Neural progenitor cell (in vitro differentiated cells): Measurements from ENCODE around the gene PLD6. TPM values are rescaled to one million over a fixed set of nuclear protein-coding genes. Genes with fewer than 3 reads are reported as not detected.
"Not testable (repeated sequence)": the region's sequence is repeated elsewhere in the genome, so short reads cannot be mapped to it uniquely, and the experiment has no call there.

Experiments
- DNase-seq: peaks from one replicate; pipeline ENCODE4 v3.0.0-alpha.2; 2016; ENCODE audit warnings: low spot score
- H2AFZ ChIP-seq: fragments of 200-600 bp; sonication (generic); replicated peaks from 2 replicates; pipeline ENCODE4 v1.6.1; 2016; ENCODE audit warnings: antibody characterized with exemption
- H3F3A ChIP-seq: fragments of 200-600 bp; sonication (generic); 2 replicates; pipeline ENCODE4 v1.6.1; 2016; ENCODE audit warnings: antibody characterized with exemption, low read depth
- H3K27ac ChIP-seq: fragments of 200-600 bp; sonication (generic); 2 replicates; pipeline ENCODE4 v1.5.1; 2016; ENCODE audit warnings: mild to moderate bottlenecking
- H3K27me3 ChIP-seq: fragments of 200-600 bp; sonication (generic); 2 replicates; pipeline ENCODE4 v1.6.1; 2016; ENCODE audit warnings: mild to moderate bottlenecking, moderate library complexity
- H3K36me3 ChIP-seq: fragments of 200-600 bp; sonication (generic); 2 replicates; pipeline ENCODE4 v1.5.1; 2016
- H3K4me1 ChIP-seq: fragments of 200-600 bp; sonication (generic); 2 replicates; pipeline ENCODE4 v1.6.1; 2016; ENCODE audit warnings: mixed run types
- H3K4me2 ChIP-seq: fragments of 200-600 bp; sonication (generic); 2 replicates; pipeline ENCODE4 v1.6.1; 2016
- H3K4me3 ChIP-seq: fragments of 200-600 bp; sonication (generic); 2 replicates; pipeline ENCODE4 v1.5.1; 2016
- H3K79me2 ChIP-seq: fragments of 200-600 bp; sonication (generic); 2 replicates; pipeline ENCODE4 v1.6.1; 2016; ENCODE audit warnings: low read depth
- H3K9ac ChIP-seq: fragments of 200-600 bp; sonication (generic); 2 replicates; pipeline ENCODE4 v1.6.1; 2016
- H3K9me3 ChIP-seq: fragments of 200-600 bp; sonication (generic); 2 replicates; pipeline ENCODE4 v1.5.1; 2016; ENCODE audit warnings: low read depth
- H4K20me1 ChIP-seq: fragments of 200-600 bp; sonication (generic); 2 replicates; pipeline ENCODE4 v1.6.1; 2016; ENCODE audit warnings: low read depth
- H3K27ac Mint-ChIP-seq: 3 replicates; pipeline ENCODE4 v1.8.0; 2021; ENCODE audit warnings: mixed read lengths
- H3K27me3 Mint-ChIP-seq: 2 replicates; pipeline ENCODE4 v1.8.0; 2022; ENCODE audit warnings: low read depth, mild to moderate bottlenecking, inconsistent platforms, moderate library complexity, mixed read lengths; ENCODE audit not compliant: insufficient read depth
- H3K36me3 Mint-ChIP-seq: 3 replicates; pipeline ENCODE4 v1.8.0; 2021; ENCODE audit warnings: mixed read lengths
- H3K4me1 Mint-ChIP-seq: 3 replicates; pipeline ENCODE4 v1.8.0; 2021; ENCODE audit warnings: mixed read lengths
- H3K4me3 Mint-ChIP-seq: 3 replicates; pipeline ENCODE4 v1.8.0; 2021; ENCODE audit warnings: mild to moderate bottlenecking, moderate library complexity, mixed read lengths
- H3K9me3 Mint-ChIP-seq: 3 replicates; pipeline ENCODE4 v1.8.0; 2020; ENCODE audit warnings: mixed read lengths
- EZH2 ChIP-seq: fragments of 200-600 bp; sonication (generic); IDR thresholded peaks from 2 replicates; pipeline ENCODE4 v1.6.1; 2017; ENCODE audit warnings: antibody characterized with exemption, mild to moderate bottlenecking, moderate library complexity
- EZH2phosphoT487 ChIP-seq: fragments of 200-600 bp; sonication (generic); IDR thresholded peaks from 2 replicates; pipeline ENCODE4 v1.6.1; 2017; ENCODE audit warnings: antibody characterized with exemption
- total RNA-seq: library from RNA; depleted of rRNA; stranded (reverse); fragments of >200 nt; gene quantifications from 2 replicates; pipeline ENCODE4 v1.2.3, GENCODE V29; 2015; ENCODE audit warnings: low replicate concordance
- TF ChIP-seq, protein P1 (sequence below): fragments of 200-600 bp; sonication (generic); IDR thresholded peaks from 2 replicates; pipeline ENCODE4 v1.5.1; 2017; ENCODE audit warnings: antibody characterized with exemption, mild to moderate bottlenecking

PLD6 gene, protein sequence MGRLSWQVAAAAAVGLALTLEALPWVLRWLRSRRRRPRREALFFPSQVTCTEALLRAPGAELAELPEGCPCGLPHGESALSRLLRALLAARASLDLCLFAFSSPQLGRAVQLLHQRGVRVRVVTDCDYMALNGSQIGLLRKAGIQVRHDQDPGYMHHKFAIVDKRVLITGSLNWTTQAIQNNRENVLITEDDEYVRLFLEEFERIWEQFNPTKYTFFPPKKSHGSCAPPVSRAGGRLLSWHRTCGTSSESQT
- total RNA-seq = 0.22 and 1.2 TPM in 2 replicates

DNA sequence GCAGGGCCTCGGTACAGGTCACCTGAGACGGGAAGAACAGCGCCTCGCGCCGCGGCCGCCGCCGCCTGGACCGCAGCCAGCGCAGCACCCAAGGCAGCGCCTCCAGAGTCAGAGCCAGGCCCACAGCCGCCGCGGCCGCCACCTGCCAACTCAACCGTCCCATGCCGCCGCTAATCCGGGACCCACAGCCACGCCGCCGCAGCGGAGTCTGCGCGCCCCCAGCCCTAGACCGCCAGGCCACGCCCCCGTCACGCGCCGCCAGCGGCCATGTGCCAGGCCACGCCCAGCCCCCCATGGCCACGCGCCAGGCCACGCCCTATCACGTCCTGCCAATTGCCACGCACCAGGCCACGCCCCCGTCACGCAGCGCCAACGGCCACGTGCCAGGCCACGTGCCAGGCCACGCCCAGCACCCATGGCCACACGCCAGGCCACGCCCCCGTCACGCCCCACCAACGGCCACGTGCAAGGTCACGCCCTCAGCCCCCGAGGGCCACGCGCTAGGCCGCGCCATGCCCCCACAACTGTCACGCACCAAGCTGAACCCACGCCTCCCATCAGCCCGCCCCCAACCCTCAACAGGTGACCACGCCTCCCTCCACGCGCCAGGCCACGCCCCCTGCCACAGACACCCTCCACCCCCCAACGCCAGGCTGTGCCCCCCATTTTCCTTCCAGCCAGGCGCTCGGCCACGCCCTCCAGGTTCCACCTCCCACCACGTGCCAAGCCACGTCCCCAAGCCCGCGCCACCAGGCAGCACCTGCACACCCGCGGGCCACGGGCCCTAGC, at the start of gene PLD6:
Gene PLD6 (minus strand): TSS at position 210 of the 789 bp plus-strand sequence. CDS start 47 bp downstream, at position 163.
- Histone ChIP-seq H4K20me1 (no peaks in the 10 kb centered on the region), H3K4me1 (no peaks in the 10 kb centered on the region), H3K36me3 (no peaks in the 10 kb centered on the region), H3F3A (no peaks in the 10 kb centered on the region), H3K4me2 (no peak within 1 kb of the TSS), H3K4me3 (no peak within 1 kb of the TSS), H3K27ac (no peak within 1 kb of the TSS), H2AFZ (no peak within 1 kb of the TSS), H3K27me3 (no peaks in the 10 kb centered on the region), H3K79me2 (no peaks in the 10 kb centered on the region), H3K9me3 (no peaks in the 10 kb centered on the region), H3K9ac (no peak within 1 kb of the TSS)
- no peak within 1 kb of the TSS for H3K27ac Mint-ChIP-seq
- no peak within 1 kb of the TSS for H3K4me3 Mint-ChIP-seq
- TF ChIP-seq EZH2 = no peak
- no peak for TF ChIP-seq EZH2phosphoT487
- TF ChIP-seq, protein P1, sequence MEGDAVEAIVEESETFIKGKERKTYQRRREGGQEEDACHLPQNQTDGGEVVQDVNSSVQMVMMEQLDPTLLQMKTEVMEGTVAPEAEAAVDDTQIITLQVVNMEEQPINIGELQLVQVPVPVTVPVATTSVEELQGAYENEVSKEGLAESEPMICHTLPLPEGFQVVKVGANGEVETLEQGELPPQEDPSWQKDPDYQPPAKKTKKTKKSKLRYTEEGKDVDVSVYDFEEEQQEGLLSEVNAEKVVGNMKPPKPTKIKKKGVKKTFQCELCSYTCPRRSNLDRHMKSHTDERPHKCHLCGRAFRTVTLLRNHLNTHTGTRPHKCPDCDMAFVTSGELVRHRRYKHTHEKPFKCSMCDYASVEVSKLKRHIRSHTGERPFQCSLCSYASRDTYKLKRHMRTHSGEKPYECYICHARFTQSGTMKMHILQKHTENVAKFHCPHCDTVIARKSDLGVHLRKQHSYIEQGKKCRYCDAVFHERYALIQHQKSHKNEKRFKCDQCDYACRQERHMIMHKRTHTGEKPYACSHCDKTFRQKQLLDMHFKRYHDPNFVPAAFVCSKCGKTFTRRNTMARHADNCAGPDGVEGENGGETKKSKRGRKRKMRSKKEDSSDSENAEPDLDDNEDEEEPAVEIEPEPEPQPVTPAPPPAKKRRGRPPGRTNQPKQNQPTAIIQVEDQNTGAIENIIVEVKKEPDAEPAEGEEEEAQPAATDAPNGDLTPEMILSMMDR = no peak
- DNase-seq = no peak
- no peaks in the 10 kb centered on the region for H3K9me3 Mint-ChIP-seq
- no peaks in the 10 kb centered on the region for H3K27me3 Mint-ChIP-seq
- H3K36me3 Mint-ChIP-seq = no peaks in the 10 kb centered on the region
- peaks cover 3% of the 10 kb centered on the region for H3K4me1 Mint-ChIP-seq

GRCh38 chr17:17255689-17256088, 49.6 kb upstream of the PLD6 start:
- not testable (repeated sequence) for H3K9me3 Mint-ChIP-seq, H3K4me2 ChIP-seq, H3K27me3 ChIP-seq, H3K4me1 Mint-ChIP-seq, H3K79me2 ChIP-seq, H2AFZ ChIP-seq, DNase-seq, H3K27ac Mint-ChIP-seq, H3F3A ChIP-seq, H3K9ac ChIP-seq, H3K27ac ChIP-seq, H3K4me3 ChIP-seq, H3K4me3 Mint-ChIP-seq, H3K27me3 Mint-ChIP-seq, H3K36me3 ChIP-seq, H3K4me1 ChIP-seq, H3K9me3 ChIP-seq, H4K20me1 ChIP-seq
- peaks cover 45% of the 10 kb centered on the region for H3K36me3 Mint-ChIP-seq

DNA sequence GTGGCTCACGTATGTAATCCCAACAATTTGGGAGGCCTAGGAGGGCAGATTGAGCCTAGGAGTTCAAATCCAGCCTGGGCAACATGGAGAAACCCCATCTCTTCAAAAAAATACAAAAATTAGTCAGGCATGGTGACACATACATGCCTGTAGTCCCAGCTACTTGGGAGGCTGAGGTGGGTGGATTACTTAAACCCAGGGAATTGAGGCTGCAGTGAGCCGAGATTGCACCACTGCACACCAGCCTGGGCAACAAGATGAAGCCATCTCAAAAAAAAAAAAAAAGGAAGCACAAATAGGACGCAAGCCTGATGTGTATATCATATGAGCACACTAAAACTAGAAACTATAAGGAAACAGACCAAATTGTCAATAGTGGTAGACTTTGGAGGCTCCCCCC, 47.9 kb upstream of the PLD6 start:
- H3K27ac ChIP-seq = no peak overlapping the region
- TF ChIP-seq, protein P1 = no peak
- TF ChIP-seq EZH2phosphoT487 (no peak), EZH2 (no peak)
- no peak overlapping the region for H2AFZ ChIP-seq
- H4K20me1 ChIP-seq = no peaks in the 10 kb centered on the region
- H3K27me3 ChIP-seq = no peaks in the 10 kb centered on the region
- H3K4me3 ChIP-seq = no peak overlapping the region
- no peaks in the 10 kb centered on the region for H3K79me2 ChIP-seq
- H3K4me3 Mint-ChIP-seq = no peak overlapping the region
- H3F3A ChIP-seq = no peaks in the 10 kb centered on the region
- DNase-seq = no peak
- peaks cover 12% of the 10 kb centered on the region for H3K36me3 ChIP-seq
- no peaks in the 10 kb centered on the region for H3K9me3 Mint-ChIP-seq
- H3K9ac ChIP-seq = no peak overlapping the region
- peaks cover 43% of the 10 kb centered on the region for H3K36me3 Mint-ChIP-seq
- H3K4me1 ChIP-seq = no peaks in the 10 kb centered on the region
- H3K4me2 ChIP-seq = no peak overlapping the region
- H3K4me1 Mint-ChIP-seq = no peaks in the 10 kb centered on the region
- no peak overlapping the region for H3K27ac Mint-ChIP-seq
- peaks cover 2% of the 10 kb centered on the region for H3K27me3 Mint-ChIP-seq
- no peaks in the 10 kb centered on the region for H3K9me3 ChIP-seq

- Histone ChIP-seq H3K27me3 (no peaks in the 10 kb centered on the region), H2AFZ (no peak overlapping the region), H3F3A (no peaks in the 10 kb centered on the region), H4K20me1 (no peaks in the 10 kb centered on the region), H3K4me1 (no peaks in the 10 kb centered on the region), H3K79me2 (no peaks in the 10 kb centered on the region), H3K9me3 (no peaks in the 10 kb centered on the region), H3K9ac (no peak overlapping the region), H3K36me3 (peaks cover 12% of the 10 kb centered on the region), H3K27ac (no peak overlapping the region), H3K4me2 (no peak overlapping the region), H3K4me3 (no peak overlapping the region)
- DNase-seq = no peak
- Mint-ChIP-seq H3K27ac (no peak overlapping the region), H3K4me3 (no peak overlapping the region), H3K9me3 (no peaks in the 10 kb centered on the region), H3K36me3 (peaks cover 40% of the 10 kb centered on the region), H3K4me1 (no peaks in the 10 kb centered on the region), H3K27me3 (peaks cover 2% of the 10 kb centered on the region)
- TF ChIP-seq EZH2phosphoT487 = no peak
- TF ChIP-seq EZH2 = no peak
- TF ChIP-seq, protein P1 = no peak
These were observed 47.3 kb upstream of the PLD6 start for GRCh38 chr17:17253406-17253805.
